CD4-positive, alpha-beta T cell treated with Interleukin-17A for 4 hours (primary cell): ENCODE measurements around the gene THSD7A.
"Not testable (repeated sequence)": the region's sequence is repeated elsewhere in the genome, so short reads cannot be mapped to it uniquely, and the experiment has no call there.

Experiments used
- DNase-seq: peaks from one replicate; pipeline ENCODE4 v3.0.0-alpha.2; 2020; ENCODE audit warnings: mixed read lengths

The THSD7A gene

DNA sequence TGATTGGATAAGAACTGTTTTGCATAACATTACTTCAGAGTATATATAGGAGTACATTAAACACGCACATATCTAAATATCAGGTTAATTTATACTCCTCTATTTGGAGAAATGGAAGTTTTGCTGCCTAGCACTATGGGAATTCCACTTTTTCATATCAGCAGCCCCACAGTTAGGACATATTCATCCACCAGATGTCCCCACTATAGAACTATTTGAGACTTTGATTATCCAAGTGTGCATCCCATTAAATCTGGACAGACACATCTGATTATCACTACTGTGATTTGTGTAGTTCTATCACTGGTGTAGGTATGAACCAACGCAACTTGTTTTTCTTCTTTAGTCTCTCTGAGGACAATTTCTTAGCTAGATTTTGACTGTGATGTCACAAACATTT lies 345.7 kb downstream of the THSD7A start:
- no peak for DNase-seq

DNA sequence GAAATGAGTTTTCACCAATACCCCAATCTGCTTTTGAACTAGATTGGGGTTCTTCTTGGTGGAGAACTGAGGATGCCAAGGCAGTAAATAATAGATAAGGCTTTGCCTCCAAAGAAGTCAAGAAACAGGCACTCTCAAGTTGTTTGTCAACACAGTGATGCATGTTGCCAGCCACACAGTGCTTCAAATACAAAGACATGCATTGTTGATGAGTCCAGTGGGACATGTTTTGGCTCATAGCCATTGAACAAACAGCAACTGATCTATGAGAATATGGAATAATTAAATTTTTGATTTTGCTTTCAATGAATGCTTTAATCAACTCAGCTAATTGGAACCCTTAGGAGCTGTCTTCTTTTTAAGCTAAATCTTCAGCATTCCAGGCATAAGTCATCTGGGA lies 346.4 kb downstream of the THSD7A start:
- no peak for DNase-seq

DNA sequence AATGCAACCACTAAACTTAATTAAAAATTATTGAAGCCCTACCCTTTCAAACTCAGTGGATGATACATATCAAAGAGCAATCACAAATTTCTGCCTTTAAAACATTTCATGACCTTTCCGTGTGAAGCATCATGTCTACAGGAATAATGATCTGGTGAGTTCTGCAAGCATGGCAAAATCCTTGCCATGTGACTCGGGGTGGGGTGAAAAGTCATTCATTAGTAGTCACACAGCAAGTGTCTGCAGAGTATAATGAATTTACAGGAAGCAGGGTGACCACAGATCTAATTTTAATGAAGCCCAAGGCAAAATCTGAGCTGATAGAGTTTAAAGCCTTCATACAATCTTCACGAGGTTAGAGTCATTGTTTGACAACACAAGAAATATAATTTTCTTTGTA lies 351.9 kb downstream of the THSD7A start:
- no peak for DNase-seq

DNA sequence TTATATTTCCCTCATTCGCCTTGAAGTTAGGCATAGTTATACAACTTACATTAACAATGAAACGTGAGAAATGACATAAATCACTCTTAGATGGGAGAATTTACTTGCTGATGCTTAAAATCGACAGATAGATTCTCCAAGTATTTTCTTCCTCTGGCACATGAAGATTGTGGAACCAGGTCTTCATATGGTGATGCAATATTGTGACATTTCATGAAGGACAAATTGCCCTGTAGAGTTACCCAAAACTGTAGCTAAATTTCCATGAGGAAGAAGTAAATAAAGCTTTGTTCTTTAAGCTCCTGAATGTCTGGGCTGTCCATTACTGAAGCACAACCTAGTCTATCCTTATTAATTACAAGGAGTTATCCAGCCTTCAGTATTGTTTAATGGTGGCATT lies 353.1 kb downstream of the THSD7A start:
- DNase-seq: no peak

DNA sequence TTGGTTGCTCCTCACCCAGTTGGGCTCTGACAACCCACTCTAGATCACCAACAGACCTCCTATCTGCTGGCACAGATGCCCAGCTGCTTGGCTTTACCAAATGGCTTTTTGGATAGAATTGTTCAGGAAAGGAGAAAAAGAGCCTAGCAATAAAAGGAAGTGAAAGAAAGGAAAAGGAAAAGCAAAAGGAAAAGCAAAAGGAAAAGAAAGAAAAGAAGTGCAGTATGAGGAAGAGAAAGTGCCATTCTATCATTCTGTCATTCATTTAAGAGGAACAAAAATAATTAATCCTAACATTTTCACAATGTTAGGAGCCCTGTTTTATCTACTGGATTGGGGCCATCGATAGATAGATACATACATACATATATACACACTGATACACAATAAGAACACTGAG lies 353.6 kb downstream of the THSD7A start:
- no peak for DNase-seq

DNA sequence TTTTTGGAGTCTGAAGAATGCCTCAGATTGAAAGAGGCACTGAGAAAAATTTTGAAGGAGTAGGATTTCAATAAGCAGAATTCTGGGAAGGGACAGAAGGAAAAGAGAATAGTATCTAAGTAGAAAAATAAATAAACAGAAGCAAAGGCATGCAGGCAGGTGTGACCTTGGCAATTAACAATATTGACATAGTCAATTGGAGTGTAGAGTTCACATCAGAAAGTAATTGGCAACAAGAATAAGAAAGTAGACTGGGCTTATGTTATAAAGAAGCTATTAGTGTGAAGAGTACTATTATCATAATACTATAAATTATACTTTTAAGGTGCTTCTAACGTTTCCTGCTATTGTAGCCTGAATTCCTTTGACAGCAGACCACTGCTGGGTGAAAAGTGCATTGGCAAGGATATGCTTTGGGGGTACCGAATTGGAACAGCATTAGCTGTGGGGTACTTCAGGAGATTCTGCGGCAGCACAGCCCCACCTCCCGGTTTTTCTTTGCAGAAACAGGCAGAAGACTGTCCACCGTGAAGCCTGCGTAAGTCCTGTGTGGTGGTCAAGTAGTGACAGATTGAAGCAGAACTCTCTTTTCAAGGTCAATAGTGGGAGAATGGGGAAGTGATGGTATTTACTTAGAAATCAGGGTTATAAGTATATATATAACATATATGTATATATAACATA lies 357.0 kb downstream of the THSD7A start:
- no peak for DNase-seq

- no peak for DNase-seq
These were observed 358.1 kb downstream of the THSD7A start for GRCh38 chr7:11473807-11474424.

GRCh38 chr7:11473220-11473619 lies 358.8 kb downstream of the THSD7A start:
- DNase-seq: no peak

- no peak for DNase-seq
These were observed 359.4 kb downstream of the THSD7A start for GRCh38 chr7:11472646-11473045.

- DNase-seq: no peak
These were observed 360.7 kb downstream of the THSD7A start for GRCh38 chr7:11471255-11471654.

- no peak for DNase-seq
These were observed 362.8 kb downstream of the THSD7A start for GRCh38 chr7:11469028-11469745.

DNA sequence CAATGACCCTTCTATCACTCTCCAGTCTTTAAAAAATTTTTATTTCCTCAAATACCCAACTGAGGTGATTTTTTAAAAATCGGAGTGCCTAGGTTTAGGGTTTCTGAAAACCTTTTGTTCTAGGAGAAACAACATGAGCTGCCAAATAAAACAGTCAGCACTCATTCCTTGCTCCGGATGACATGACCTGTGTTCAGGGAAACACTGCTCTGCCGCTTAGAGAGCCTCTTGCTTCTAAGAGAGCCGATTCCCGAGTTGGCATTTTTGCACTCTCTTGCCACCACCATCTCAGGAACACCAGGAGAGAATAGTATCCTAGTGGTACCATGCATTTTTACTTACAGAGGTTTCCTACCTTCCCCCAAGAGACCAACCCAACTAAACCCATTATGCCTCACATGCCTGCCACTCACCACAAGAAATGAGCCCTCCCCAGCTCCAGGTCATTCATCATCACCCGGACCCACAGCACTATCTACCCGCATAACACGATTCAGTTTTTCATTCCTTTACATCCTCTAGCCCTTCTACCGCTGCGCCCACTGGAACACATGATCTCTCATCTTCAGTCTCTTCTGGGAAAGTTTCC lies 365.4 kb downstream of the THSD7A start:
- DNase-seq: no peak

DNA sequence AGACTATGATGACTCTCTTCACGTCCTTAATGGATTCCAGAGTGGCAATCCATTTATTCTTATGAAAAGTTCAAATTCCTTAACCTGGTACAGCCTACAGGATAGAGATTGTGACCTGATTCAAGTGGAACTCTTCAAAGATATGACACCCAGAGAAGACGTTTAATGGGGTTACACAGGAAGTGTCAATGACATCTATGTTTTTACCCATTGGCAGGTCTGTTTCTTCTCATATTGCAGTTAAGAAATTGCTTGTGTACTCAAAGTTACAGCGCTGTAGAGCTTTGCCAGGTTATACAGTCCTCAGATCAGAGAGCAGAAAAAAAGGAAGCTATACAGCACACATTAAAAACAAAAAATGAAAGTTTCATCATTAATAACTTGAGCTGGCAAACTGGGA lies 367.4 kb downstream of the THSD7A start:
- DNase-seq: no peak

- no peak for DNase-seq
These were observed 370.1 kb downstream of the THSD7A start for GRCh38 chr7:11461946-11462345.

GRCh38 chr7:11458736-11459483 lies 373.1 kb downstream of the THSD7A start:
- no peak for DNase-seq

- no peak for DNase-seq
These were observed 374.6 kb downstream of the THSD7A start for GRCh38 chr7:11457419-11457818.

DNA sequence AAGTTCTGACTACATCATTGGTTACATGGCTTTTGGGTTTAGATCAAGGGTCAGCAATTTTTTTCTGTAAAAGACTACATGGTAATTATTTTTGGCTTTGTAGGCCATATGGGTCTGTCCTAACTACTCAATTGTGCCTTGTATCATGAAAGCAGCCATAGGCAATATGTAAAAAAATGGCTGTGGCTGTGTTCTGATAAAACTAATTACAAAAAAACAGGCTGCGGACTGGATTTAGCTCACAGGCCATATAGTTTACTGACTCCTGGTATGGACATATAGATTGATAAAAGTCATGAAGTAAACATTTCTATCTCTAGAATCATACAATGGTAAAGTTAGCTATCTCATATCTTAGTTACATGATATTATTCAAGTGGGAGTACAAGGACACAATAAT lies 375.4 kb downstream of the THSD7A start:
- no peak for DNase-seq

DNA sequence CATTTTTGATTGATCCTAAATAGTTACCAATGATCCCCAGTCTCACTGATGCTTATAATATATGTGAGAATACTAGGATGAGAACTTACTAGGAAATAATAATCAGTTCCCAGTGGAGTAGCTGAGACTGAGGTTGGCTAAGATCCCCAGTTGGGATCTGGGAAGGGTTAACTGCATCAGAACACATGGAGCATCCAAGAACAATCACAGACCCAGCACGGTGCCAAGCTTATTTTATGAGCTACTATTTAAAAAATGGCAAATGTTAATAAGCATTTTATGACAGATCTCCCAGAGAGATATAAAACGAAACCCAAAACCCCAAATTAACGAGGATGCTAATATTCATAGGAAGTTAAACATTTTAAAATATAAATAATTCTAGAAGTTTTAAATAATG lies 379.5 kb downstream of the THSD7A start:
- no peak for DNase-seq

- no peak for DNase-seq
These were observed 381.7 kb downstream of the THSD7A start for GRCh38 chr7:11450281-11450680.

- no peak for DNase-seq
These were observed 382.7 kb downstream of the THSD7A start for GRCh38 chr7:11449316-11449715.

- no peak for DNase-seq
These were observed 383.7 kb downstream of the THSD7A start for GRCh38 chr7:11448323-11448722.

DNA sequence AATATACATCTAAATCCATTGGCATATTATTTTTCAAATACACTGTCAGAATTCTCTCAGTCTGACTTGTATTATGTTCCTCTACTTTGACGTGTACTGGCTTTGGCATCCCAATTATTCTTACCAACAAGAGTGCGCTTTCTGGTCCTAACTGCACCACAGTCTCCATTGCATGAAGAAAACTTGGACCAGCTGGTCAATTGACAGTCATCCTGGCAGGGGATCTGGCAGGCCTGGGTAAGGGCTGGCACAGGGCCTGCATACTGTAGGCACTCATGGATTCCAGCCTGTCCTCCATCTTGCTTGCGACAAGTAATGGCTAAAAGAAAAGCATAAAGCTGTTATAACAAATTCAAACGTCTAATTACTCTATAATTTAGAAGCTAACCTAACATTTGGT lies 384.9 kb downstream of the THSD7A start:
- DNase-seq: no peak

DNA sequence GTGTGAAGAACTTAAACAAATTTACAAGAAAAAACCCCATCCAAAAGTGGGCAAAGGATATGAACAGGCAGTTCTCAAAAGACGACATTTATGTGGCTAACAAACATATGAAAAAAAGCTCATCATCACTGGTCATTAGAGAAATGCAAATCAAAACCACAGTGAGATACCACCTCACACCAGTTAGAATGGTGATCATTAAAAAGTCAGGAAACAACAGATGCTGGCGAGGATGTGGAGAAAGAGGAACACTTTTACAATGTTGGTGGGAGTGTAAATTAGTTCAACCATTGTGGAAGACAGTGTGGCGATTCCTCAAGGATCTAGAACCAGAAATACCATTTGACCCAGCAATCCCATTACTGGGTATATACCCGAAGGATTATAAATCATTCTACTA lies 388.1 kb downstream of the THSD7A start:
- not testable (repeated sequence) for DNase-seq
